T-helper 22 cell (primary cell): ENCODE results near the gene PREX1.

Source experiments
- DNase-seq: peaks from one replicate; pipeline ENCODE4 v3.0.0-alpha.2; 2020; ENCODE audit warnings: low read depth

Gene PREX1

DNA sequence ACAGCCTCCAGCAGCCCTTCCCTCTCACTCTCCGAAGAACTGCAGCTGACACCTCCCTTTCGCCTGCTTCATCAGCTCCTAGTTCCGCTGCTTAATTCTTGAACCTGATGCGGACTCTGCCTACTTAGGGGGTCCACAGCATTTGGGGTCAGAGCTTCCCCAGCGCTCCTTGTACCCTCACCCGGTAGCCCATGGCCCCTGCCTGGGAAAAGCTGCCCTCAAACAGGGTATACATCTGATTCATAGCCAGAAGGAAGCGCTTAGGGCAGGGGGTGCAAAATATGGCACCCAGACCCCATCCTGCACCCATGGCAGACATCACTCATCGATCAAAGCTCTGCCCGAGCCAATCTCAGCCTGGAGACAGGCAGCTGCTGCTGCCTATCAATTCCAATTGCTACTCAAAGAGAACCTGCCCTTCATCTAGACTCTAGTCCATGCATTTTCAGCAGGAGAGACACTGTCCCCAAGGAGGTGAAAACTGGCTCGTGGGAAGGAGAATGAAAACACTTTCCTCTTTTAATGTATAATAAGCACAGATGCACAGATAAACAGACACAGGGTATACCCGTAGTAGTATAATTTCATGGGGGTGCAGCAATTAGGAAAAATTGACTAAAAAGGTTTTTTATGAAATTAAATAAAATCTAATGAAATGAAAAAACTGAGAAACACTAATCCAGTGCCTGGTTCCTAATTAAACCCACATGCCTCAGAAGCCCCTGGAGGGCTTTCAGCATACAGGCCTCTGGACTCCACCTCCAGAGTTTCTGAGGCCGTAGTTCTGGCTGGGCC lies 194.8 kb downstream of the PREX1 start:
- no peak for DNase-seq

DNA sequence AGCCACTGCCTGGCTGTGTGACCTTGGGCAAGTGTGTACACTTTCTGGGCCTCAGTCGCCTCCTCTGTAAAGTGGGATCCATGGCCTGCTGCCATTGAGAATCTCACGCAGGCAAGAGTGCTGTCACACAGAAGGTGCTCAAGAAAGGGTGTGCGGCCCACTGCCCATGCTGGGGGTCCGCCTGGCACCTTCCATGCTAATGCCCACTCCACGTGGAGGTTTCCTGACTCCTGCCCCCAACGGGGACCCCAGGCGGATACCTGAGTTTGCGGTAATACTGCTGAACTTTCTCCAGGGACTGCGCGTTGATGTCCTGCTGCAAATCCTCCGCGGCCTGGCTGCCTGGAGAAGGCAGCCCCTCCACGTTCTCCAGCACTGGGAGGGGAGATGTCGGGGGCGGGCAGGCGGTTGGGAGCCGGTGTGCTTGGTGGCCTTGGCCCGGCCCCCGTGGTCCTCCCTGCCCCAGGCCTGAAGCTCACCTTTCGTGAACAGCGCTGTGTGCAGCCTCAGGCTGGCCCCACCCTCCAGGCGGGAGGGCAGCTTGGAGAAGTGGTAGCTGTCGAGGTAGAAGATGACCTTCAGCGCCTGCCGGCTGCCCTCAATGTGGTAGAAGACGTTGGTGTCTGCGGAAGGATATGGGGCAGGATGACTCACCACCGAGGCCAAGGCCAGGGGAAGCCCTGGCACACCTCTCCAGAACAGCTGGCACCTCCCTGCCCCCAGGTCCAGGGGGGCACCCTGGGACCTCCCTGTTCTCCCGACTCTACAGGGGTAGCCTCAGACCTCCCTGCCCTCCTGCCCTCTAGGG lies 195.6 kb downstream of the PREX1 start:
- no peak for DNase-seq

DNA sequence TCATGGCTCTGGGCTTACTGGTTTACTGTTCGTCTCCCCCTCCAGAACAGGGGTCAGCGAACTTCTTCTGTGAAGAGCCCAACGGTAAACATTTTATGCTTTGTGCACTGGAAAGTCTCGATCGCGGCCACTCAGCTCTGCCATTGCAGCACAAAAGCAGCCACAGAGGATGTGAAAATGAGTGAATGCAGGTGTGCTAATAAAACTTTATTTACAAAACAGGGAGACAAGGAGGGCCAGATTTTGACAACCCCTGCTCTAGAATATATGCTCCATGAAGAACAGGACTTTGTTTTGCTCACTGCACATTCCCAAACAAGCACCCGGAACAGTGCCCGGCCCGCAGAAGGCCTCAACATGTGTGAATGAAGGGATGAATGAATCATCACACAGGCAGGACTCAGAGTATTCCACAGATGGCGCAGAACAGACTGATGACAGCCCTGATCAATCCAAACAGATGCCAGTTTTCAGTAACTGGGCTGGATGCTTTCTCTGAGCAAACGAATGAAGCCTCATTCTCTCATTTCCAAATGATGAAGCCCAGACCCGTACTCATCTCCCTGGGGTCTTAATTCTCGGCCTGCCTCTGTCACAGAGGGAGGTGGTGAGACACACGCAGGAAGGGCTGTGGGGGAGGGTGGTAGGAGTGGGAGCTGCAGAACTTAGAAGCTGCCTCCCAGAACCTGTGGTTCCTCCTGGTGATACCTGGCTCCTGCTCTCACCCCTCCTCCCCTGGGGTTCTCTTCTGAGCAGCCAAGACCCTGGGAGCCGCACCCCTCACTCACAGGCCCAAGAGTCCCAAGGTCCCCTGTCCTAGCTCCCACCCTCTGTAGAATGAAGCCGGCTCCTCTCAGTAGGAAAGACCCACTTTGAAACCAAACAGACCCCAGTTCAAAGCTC lies 196.4 kb downstream of the PREX1 start:
- DNase-seq, result no peak

DNA sequence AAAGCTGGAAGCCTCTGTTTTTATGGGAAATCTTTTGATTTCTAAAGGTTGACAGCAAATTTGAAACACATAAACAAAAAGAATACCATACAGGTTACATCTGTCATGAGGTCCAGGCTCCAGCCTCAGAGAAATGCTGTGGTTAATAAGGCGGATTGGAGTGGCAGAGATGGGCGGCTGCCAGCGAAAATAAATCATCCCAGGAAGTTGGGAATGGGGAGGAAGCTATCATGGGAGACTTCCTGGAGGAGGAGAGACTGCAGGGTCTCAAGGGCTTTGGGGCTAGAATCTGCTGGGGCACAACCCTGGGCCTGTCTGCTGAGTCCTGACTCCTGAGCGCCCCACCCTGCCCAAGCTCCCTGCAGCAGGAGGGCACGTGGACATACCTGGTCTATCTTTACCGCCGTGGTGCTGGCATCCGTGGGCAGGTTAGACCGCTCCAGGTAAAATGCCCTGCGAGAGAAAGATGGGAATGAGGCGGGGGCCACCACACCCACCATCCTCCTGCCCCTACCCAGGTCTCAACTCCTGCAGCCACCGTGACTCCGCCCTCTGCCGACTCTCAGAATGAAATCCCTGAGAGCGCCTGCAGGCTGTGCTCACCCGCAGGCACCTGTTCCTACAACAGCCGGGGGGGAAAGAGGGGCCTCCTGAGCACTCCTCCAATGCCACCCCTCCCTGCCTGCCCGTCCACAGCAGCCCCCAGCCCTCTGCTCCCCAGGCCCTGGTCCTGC lies 197.3 kb downstream of the PREX1 start:
- no peak for DNase-seq

DNA sequence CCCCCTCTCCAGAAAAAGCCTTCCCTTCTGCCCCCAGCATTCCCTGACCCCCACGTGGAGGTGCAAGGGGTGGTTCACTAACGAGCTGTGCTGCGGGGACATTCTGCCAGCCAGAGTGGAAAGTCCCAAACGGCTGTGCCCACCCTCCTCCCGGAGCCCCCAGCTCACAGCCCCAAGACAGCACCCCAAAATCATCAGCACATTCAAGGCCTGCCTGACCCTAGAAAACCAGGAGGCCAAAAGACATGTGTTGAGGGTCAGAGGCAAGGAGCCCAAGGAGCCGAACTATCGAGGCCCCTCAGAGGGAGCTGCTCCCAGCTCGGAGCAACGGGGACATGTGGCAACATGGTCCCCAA lies 197.9 kb downstream of the PREX1 start:
- DNase-seq, result no peak

DNA sequence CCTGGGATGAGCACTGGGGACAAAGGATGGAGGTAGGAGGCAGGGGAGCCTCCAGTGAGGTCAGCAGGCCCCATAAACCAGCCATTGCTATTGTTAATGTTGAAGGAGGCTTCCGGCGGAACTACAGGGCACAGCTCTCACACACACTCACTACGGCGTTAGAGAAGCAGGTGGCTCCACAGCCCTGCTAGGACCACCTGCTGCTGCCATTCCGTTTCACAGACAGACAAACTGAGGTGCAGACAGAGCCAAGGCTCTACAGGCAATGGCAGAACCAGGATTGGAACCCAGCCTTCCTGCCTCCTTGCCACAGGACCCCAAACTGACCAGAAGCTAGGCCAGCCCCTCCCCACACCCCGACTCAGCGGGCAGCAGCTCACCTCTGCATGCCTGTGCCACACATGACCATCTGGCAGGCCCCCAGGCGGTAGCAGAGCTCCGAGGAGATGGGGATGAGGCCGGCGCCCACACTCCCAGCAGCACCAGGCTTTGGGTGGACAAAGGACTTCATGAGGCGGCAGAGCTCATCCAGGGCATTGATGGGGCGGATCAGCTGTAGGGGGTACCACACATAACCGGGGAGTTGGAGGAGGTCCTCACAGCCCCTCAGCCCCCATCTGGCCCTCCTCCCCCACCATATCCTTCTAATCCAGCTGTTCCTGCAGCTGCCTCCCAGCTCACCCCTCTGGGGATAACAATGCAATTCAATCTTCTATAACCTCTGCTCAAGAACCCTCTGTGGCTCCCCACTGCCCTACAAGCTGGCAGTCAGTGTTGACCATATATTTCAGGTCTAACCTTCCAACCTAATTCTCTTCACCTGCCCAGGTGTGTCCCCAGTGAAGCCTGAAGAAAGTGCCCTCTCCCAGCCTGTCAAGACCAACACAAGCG lies 198.5 kb downstream of the PREX1 start:
- DNase-seq, result no peak

DNA sequence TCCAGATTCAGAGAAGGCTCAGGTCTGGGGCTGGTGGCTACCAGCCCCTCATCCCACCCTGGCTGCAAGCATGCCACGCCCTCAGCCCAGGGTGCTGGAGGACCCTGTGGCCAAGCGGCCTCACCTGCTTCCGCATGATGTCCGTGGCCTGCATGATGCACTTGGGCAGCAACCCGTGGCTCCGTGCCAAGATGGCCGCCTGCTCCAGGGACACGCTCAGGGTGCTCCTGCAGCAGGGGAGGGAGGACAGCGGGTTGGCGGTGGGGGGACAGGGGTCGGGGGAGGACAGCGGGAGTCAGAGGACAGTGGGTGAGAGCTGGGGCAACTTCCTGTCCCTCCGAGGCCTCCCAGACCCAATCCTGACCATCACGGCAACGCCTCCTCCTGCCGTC lies 200.1 kb downstream of the PREX1 start:
- DNase-seq, result no peak

DNA sequence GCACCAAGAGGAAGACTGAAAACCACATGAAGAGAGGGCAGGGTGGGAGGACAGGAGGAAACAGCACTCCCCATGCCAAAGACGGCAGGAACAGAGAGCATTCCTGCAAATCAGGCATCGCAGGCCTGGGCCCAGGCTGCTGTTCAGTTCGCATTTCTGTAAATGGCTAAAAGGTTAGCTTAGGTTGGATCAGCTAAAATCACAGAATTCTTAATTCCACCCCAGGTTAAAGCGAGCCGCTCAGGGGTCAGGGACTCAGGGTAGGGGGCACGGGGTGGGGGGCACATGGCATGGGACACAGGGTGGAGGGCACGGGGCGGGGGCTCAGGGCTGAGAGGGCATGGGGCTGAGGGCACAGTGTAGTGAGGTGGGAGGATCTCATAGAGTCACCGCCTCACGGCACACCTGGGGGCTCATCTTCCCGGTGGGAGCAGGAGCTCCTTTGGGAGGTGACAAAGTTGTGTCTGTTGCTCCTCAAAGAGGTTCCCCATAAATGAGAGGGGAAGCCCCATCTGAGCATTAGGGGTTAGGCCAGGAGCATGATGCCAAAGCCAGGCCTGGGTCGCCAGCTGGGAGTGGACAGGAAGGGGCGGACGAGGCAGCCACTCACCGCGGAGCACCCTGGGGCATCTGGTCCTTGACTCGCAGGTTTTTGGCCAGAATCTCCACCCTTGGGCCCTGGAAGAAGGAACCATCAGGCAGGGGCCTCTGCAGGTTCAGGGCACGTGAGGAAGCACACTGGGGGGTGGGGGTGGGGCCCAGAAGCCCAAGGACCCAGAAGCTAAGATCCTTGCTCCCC lies 200.7 kb downstream of the PREX1 start:
- no peak for DNase-seq

DNA sequence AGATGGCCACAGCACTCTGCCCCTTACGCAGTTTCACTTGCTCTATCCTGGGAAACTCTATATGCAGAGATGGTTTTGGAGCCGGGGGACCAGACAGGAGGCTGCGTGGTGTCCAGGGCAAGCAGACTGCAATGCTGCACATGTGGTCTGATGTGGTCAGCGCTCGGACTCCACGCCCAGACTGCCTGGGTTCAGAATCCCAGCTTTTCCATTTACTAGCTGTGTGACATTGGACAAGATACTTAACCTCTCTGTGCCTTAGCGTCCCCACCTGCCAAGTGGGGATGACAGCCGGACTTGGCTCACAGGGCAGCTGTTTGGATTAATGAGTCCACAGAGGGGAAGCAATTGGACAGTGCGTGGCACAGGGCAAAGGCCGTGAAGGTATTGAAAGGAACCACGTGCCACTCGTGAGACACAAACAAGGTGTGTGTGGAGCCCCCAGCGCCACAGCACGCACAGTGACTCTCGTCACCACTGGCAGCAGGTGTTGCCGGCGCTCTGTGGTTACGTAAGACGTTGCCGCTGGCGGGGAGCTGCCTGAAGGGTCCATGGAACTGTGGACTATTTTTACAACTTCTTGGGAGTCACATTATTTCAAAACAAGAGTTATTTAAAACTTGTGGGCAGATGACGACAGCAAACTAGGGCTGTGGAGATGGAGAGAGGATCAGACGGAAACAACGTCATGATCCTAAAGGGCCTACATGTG lies 201.4 kb downstream of the PREX1 start:
- DNase-seq, result no peak

DNA sequence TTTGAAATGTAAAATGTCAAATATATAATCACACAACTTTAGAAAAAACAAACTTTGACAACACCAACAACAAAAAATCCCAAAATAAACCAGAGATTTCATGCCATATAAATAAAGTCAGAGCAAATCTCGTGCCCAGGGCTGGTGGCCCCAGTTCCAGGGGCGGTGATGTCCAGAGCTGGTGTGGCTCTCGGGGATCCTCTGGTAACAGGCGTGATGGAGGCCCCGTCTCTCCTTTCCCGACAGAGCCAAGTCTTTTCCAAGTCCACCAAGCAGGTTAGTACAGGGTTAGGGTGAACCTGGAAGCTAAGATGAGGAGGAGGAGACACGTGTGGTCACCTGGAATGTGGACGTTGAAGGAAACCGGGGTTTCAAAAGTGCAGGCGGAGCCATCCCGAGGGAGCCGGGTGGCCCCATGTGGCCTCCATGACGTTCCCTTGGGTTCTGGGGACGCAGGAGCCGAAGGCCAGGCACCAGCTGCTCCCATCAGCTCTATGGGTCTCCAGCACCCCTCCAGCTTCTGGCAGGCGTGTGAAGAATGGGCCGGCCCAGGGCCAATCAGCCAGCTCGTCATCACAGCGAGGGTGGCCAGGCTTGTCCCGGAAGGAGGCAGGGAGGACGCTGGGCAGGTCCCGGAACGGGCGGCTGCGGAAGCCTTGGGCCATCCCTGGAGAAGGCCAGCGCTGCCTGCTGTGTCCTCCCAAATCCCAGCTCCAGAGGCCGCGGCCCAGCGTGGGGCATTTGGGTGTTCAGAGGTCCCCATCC lies 202.5 kb downstream of the PREX1 start:
- DNase-seq, result no peak

DNA sequence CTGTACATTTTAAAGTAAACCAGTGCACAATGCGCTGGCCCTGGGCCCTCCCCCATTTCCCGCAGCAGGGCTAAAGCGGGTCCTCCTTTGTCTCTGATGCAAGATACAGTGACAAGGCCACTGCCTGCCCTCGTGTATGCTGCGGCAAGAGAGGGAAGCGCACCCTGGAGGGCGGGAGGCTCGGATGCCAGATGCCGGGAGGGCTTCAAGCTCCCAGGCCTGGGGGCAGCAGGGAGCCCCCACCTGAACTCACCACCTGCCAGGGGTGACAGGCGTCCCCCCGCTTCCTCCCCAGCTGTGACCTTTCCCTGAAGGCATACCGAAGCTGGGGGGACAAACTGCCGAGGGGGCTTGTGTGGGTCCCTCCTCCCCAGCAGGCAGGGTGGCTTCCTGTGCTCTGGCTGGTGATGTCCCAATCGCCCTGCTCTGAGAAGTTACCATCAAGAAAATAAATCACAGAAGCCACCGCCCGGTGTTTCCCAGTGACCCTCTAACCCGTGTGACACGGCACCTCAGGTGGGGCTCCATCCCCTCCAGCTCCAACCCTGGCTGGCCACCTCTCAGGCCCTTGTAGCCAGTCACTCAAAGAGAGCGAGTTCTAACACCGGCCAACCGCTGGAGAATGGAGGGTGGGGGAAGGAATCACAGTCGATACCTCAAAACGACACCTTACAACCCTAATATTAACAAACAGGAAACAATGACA lies 203.3 kb downstream of the PREX1 start:
- no peak for DNase-seq

DNA sequence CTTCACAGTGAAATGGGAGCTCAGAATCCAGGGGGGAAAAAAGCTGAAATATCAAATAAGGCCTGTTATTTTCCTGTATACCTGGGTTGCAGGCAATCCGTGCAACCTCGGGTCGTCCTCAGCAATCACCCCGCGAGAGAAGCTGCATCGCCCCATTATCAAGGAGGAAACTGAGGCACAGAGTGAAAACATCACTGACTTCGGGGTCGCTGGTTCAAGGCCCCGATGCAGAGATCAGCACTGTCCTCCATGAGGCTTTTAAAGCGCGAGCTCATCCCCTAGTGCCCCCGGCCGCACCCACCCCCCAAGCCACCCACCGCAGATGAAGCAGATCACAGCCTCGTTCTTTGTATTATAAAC lies 203.9 kb downstream of the PREX1 start:
- DNase-seq, result no peak

DNA sequence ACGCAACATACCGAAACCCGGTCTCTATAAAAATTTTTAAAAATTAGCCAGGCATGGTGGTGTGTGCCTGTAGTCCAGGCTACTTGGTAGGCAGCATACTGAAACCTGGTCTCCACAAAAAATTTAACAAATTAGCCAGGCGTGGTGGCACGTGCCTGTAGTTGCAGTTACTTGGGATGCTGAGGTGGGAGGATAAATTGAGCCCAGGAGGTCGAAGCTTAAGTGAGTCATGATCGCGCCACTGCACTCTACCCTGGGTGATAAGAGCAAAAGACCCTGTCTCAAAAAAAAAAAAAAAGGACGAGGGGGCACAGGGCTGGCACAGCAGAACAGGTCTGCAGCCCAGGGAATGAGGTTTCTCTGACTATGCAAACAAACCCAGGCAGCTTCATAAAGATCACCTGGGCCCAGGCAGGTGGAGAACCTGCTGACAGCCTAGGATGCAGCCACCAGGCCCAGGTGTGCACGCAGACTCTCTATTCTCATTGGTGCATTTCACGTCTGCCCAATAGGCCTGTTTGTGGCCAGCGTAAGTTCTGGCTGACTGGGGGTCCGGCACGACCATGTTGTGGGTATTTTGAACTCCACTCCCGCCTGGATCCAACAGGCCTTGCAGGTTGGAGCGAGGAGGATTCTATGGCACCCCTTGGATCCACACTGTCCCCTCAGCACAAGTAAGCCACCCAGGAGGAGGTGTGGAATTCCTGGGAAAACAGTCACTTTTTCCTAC lies 204.5 kb downstream of the PREX1 start:
- DNase-seq, result no peak

DNA sequence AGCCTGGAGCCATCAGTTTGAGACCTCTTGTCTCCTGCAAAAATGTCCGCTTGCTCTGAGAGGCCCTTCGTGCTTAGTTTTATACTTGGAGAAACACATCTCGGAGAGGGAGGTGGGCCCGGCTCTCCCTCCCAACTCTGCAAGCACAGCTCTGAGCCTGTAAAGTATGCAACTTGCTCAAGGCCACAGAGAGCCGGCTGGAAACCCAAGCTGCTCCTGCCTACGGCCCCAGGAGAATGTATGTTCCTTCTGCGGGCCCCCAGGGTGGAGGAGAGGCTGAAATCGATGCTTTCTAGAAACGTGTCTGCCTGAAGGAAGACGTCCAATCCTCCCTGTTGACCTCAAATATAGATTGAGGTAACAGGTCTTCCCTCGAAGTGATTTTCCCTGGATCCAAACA lies 205.4 kb downstream of the PREX1 start:
- DNase-seq, result no peak

DNA sequence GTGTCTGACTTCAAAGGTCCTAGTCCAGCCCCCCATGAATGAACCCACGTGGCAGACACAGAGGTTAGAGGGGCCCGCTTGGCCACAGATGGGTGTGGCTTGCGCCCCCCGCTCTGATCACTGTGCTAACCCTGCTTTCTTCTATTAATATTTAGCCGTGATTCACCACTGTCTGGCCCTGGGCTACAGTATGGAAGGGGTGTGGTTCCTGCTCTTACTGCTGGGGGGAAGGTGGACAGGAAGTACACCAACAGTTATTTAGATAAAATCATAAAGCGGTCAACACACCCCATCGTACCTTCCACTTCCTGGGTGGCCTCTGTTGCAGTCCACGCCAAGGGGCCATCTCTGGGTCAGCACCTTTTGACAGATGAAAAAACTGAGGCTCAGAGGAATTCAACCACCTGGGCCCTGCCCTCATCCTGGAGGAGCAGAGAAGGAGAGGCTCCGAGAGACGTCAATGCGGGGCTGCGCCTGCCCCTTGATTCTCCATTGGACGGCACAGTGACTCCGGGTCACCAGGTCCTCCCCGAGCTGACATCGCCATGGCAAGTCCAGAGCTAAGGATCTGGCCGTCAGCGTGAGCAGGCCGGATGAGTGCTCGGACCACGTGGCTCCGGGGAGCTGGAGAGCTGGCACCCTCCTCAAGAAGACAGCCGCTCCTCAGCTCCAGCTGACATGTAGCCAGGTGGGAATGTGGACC lies 206.3 kb downstream of the PREX1 start:
- DNase-seq, result no peak

DNA sequence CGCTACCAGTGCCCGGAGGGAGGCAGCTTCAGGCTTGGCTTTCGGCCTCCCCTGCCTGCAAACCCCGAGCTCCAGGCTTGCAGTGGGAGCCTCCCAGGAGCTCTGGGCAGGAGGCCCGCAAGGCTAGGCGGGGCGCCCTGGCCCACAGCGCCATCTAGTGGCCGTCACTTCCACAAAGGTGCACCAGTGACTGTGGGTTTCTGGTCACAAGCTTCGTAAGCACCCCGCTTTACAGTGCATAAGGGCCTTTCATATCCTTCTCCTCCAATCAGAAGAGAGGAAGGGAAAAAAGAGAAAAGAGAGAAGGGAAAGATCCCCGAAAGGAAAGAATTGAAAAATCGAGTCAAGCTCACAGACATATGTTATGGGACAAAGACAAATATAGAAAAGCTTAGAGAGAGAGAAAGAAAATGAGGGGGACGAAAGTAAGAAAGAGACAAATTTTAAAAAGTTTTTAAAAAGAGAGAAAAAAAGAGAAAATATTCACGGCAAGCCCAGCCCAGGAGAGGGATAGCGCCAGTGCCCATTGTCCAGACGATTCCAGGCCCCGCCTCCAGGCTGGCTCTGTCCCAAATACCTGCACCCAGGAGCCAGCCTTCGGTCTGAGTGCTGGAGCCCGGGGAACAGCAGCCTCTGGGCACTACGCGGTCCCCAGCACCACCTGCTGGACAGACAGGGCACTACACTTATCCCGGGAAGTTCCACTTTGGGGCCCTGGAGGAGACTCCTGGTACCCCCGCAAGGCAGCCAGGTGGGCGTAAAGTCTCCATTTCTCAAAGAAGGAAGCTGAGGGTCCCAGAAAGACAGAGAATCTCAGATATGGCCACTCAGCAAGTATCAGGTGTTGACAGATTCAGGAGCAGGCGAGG lies 207.1 kb downstream of the PREX1 start:
- peak; percentile 30 for DNase-seq
